GM21360 (cell line): ENCODE measurements around the gene NUB1.

Experiments used
- ATAC-seq: cut with Tn5 transposase; IDR thresholded peaks from one replicate; pipeline ENCODE4 v1.9.1; 2021; ENCODE audit warnings: mild to moderate bottlenecking, moderate library complexity; ENCODE audit not compliant: unreplicated experiment

The NUB1 gene

DNA sequence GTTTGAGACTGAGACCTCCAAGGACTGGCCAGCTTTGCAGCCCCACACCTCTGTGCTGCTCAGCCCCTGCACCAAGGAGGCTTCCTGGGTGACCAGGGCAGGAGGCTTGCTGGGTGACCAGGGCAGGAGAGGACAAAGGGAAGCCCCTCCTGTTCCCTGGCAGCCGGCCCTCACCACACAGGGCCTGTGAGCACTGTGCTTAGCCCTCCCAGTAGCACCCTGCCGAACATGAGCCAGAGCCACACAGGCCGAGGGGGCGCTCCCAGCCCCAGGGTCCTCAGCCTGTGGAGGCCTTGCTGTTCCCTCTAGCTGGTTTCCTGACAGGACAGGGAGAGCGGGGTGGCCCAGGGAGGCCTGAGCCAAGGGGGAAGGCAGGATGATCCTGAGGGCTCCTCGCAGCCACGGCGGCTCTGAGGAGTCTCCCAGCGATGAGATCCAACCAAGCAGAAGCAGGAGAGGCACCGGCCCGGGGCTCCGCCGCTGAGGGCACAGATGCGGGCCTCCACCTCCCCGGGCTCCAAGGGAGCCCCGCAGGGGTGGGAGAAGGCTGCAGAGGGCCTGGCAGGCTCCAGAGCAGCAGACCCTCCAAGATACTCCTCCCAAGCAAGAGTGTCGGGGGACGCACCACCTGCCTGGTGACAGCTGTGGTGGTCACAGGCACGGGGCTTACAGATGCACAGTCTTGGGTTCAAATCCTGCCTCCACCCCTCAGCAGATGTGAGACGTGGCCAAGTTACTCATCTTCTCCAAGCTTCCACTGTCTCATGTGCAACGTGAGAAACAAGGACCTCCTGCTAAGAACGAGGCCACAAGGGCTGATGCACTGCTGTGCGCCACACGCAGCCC, 45.8 kb downstream of the NUB1 start:
- no peak for ATAC-seq

DNA sequence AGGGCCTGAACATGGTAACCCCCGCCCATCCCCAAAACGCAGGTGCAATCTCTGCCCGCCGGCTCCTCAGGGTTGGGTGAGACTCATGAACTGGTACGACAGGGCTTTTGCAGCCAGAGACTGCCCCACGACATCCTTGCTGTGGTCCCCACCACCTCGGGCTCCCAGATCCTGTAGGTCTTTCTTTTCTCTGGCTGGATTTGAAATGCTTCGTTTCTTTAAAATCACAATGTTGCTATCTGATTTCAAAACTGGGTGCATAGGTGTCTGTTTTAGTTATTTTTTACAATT, 46.3 kb downstream of the NUB1 start:
- ATAC-seq: no peak

DNA sequence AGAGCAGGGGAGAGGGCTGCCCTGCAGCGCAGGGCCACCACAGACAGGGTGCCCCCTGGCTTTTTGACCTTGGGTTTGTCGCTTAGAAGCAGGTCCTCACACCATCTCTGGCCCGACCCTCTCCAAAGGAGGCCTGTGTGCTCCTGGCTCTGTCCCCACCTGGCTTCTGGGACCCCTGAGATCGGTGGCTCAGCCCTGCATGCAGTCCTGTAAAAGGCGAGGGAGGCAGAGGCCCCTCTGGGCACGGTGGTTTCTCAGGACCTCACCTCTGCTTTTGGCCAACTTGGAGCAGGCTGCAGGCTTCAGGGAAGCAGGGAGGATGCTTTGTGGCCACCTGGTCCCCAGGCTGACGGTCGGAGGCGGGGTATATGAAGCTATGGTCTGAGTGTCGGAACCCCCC, 46.8 kb downstream of the NUB1 start:
- no peak for ATAC-seq

DNA sequence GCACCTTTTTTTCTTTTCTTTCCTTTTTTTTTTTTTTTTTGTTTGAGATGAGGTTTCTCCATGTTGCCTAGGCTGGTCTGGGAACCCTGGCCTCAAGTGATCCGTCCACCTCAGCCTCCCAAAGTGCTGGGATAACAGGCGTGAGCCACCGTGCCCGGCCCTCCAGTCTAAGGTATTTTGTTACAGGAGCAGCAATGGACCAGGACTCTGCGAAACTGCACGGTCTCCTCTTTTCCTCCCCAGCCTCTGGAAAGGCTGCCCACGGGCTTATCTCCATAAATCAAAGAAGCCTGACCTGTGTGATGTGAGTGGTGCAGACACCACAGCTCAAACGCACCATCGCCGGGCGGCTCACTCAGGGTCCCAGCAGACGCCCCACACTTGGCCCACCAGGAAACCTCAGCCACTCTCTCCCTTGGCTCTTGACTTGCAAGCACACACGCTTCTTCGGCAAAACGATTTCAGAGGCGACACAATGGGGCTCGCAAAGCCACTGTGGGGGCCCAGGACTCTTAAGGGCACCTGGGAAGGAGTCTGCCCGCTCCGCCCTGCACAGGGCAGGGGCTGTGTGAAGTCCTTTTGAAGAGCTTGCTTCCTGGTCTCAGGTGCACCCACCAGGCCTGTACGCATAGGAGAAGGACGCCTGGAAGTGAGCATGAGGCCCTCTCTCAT, 47.6 kb downstream of the NUB1 start:
- ATAC-seq: no peak

DNA sequence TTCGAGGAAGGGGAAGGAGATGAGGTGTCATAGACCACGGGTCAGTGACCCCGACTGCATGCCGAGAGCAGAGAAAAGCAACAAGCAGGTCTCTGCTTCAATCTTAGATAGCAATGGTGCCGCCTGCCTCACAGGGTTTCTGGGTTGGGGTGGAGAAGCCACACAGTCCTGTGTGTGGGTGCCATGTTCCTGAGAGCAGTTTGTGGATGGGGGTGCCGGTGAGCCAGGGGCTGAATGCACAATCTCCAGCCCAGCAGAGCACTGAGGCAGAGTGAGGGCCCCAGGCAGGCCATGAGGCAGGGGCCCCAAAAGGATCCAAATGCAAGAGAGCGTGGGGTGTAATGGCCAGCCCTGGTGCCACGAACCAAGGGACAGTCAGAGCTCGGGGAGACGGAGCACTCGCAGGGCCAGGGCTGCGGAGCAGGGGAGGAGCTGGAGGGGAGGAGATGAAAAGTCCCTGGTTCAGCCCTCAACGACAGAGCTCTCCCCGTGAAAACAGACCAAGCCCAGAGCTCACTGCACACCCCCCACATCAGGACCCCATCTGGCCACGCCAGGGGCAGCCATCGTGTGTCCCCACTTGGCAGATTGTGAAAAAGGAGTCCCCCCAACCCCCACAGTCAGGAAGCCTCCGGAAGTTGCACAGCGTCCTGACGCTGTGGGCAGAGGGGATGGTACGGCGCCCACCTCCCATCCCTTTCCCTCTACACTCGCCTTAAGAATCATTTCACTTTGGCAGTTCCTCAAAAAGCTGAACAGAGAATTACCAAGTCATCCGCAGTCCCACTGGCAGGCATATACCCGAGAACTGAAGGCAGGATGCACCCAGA, 48.4 kb downstream of the NUB1 start:
- ATAC-seq: no peak

DNA sequence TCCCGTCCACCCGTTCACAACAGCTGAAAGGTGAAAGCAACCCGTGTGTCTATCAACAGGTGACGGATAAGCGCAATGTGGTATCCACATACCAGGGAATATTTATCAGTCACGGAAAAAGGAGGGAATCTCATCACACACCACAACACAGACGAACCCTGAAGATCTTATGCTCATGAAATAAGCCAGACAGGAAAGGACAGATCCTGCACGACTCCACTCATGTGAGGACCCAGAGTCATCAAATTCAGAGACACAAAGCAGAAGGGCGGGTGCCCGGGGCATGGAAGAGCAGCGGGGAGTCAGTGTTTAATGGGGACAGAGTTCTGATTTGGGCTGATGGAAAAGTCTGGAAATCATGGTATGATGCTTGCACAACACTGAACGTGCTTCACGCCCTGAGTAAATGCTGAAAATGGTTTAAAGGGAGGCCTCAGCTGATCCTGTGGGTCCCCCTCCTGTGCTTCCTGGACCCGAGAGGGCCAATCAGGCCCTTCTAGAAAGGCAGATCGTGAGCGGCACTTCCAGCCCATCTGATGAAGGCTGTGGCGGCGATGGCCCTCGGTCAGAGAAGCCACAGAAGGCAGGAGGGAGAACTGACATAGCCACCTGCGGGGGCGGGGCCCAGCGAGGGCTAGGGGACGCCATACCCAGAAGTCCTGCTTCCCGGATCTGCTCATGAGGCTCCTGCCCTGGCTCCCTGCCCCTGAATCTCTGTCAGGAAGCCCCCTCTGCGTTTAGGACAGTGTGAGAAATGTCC, 49.2 kb downstream of the NUB1 start:
- ATAC-seq: no peak

DNA sequence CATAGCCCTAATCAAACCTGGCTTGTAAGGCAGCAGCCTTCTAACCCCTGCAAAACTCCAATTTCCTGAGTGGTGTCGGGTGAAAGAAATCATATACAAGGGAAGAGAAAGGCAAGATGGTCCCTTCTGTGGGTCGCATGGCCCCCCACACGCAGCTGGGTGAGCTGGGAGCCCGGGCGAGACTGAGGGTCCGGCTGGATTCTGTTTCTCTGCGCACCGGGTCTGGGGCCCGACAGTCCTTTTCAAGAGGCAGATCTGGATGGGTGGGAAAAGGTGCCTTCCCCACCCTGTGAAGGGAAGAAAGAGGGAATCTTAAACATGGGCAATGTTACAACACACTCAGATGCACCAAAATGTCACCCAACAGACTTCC, 49.7 kb downstream of the NUB1 start:
- no peak for ATAC-seq

DNA sequence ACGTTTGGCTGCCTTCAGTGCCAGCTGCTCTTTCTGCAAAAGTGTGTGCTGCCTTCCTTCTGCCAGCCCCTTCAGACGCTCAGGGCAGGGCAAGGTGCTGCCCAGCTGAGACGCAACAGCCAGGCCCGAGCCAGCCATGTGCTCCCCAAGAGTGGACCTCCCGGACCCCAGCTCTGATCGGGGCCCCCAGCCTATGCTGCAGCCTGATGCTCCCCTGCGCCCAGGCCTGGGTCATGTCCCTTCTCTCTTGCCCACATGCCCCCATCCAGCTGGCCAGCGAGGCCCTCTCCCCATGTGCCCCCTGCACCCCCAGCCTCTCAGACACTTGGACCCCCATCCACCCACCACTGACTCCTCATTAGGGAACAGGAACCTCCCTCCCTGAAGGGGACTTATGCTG, 50.4 kb downstream of the NUB1 start:
- ATAC-seq: no peak

DNA sequence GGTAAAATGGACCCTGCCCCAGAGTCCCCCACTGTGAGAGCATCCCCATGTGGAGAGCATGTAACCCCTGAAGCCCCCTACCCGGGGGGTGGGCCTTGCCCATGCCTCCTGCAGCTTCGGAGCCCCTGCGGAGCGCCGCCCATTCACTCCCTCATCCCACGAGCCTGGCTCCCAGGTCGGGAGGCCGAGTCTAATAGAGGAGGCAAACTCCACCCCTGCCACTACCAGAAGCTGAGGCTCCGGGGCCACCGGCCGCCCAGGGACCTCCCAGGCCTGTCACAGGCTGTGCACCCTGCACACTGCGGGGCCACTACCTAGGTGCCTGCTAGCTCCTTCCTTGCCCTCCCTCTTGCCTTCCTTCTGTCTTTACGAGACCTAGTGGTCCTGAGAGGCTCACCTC, 50.8 kb downstream of the NUB1 start:
- ATAC-seq: no peak

DNA sequence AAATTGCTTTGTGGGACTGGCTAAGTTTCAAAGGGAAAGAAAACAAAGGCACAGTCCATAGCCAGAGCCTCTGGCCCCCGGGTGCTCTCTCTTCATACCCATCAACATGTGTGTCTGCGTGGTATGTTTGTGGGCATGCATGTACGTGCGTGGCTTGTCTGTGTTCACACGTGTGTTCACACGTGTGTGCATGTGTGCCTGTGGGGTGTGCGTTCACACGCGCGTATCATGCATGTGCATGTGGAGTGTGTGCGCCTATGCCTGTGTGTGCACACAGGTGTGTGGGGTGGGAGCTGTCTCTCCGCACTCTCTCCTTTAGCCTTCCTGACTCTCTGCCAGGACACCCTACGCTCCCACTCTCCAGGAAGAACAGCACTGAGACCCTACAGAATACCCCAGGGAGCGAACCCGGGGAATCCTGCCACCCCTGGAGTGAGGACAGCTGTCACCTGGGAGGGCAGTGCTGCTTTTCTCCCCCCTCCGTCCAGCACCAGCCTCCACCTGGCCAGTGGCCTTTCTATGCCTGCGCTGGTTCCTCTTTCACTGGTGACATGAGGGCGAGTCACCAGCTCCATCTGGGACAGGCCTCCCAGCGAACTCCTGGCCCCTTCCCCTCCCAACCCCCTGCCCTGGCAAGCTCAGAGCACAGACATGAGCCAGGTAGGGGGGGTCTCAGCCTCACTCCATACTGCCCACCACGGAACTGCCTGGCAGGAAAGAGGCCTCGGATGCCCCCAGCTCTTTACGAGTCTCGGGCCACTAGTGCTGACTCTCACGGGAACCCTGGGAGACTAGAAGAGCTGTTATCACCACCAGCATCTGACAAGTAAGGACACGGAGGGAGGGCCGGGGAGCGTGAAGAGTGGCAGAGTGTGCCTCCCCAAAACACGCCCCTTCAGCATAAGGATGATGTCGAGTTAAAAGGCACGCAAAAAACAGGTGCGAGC, 51.7 kb downstream of the NUB1 start:
- ATAC-seq: no peak

DNA sequence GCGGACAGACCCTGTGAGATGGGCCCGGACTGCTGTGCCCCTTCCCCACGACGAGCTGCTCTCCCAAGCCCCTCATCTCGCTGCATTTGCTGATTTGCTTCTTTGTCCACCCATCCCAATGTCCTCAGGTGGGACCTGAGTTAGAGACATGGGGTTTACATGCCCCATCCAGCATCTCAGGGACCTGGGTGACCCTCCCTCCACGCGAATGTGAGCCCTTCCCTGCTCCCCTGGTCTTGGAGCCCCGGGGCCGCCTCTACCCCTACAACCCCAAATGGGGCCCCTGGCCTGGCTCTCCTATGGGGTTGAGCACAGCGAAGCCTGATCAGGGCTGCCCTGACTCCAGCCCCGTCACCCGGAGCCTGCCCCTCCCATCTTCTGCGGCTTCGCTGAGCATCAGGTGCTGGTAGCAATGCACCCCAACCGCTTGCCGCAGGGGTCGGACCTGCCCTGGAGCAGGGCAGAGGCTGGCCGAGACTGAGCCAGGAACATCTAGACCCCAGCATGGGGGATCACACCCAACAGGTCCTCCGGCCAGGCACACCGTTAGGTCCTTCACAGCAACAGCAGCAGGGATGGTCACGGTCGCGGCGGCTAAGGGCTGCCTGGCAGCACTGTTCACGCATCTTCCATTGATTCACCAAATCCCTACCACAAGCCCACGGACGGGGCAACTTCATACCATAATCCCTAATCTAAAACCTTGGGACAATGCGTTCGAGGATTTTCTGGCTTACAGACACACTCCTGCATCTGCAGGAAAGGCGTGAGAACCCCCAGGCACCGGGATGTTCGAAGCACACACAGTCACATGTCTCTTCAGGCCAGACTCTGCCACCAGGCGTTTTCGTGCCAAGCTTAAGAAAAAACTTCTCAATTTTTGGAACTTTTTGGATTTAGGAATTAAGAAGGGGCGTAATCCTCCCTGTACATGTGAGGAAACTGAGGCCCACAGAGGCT, 52.7 kb downstream of the NUB1 start:
- ATAC-seq: no peak

DNA sequence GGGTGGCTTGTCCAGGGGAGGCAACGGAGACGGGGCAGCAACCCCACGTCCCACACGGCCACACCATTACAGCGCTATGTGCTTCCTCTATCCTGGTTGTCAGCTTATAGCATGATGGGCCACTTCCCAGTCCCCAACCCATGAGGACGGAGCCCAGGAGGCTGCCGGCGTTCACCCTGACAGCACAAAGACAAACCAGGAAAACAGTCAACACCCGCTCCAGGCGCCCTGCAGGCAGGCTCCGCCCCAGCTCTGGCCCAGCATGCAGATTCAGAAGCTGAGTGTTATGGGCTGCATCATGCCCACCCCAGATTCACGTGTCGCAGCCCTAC, 53.4 kb downstream of the NUB1 start:
- no peak for ATAC-seq

DNA sequence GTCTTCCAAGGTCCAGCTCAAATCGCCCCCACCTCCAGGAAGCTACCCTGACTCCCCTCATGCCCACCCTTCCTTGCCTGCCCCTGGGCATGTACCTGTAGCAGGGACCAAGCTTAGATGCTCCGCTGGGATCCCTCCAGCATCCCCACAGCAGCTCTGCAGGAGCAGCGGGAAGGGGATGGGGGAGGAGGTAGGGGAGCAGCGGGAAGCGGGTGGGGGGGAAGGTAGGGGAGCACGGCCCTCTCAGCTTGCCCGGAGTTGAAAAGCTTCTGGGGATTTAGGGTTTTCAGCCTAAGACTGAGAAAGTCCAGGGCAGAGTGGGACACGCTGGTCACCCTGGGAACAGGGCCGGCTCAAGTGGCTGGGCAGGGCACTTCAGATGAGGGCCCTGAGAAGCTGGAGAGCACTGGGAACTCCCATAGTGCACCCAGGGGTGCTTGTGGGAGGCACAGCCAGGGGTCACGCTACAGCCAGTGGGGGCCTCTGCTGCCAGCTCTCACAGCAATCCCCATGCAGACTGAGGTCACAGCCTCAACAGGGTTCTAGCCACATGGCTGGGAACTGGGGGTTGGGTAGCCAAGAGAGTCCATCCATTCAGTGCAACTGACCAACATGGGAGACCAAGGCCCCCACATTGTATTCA, 54.8 kb downstream of the NUB1 start:
- ATAC-seq: no peak

DNA sequence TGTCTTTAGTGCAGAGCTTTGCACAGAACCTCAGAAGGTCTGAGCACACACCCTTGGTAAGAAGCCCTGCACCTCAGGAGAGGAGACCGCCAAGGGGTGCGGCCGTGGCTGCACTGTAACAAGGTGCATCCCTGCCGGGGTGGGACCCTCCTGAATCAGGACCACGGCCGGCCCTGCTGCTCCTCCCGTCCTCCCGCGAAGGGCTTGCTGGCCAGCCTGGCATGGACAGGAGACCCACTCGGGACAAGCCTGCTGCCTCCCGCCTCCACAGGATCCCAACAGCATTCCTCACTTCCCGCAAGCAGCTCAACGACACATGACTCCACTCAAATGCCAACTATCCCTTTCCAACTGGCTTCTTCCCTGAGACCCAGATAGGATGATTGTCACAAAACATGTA, 55.4 kb downstream of the NUB1 start:
- no peak for ATAC-seq

DNA sequence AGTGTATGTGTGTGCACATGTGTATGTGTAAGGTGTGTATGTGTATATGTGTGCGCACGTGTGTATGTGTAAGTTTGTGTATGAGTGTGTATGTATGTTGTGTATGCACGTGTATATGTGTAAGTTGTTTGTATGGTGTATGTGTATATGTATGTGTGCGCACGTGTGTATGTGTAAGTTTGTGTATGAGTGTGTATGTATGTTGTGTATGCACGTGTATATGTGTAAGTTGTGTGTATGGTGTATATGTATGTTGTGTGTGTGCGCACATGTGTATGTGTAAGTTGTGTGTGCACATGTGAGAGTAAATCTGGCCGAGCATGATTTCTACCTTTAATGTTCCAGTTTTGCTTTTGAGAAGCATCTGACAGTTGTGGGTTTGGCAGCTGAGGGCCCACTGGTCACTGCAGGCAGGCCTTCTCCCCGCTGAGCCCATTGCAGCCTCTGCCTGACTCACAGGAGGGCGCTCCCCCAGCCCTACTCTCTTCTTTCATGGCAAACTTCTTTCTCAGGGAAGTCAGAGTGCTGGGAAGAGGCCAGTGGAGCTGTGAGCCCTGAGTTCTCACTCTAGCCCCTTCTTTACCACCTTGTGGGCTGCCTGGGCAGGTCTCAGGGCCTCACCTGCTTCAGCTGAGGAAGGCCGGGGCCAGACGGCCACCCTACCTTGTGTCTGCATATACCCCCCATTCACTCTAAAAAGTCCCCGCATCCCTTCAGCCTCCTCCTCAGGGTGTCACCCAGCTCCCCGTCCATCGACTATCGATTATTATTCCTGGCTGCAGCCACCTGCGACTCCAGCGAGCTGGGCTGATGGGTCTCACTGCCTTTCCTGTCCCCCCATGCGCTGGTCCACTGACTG, 57.1 kb downstream of the NUB1 start:
- no peak for ATAC-seq

DNA sequence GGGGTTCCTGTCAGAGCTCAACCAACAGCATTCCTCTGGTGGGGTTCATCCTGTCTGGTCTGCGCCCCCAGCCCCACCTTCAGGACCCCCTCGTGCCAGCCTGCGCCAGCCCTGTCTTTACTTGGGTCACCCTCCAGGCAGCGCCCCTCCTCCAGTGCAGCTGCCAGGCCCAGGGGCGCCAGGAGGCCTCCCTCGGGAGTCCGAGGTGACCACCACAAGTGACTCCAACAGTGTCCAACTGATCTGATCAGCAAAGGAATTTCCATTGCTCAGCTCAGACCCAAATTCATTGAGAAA, 57.6 kb downstream of the NUB1 start:
- no peak for ATAC-seq

DNA sequence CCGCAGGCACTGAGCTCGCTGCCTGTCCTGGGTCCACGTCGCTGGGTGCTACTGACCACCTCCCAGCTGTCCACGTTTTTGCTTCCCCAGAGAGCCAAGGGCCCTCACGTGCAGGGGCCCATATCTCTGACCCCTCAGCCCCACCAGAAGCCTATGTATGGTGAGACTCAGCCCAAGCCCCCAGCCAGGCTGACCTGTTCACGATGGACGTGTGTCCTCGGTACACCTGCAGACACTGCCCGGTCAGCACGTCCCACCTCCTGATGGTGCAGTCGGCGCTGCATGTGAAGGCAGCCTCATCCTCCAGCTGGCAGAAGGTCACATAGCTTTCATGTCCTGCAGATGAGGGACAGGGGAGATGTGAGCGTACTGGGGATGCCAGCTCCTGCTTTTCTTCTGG, 58.3 kb downstream of the NUB1 start:
- no peak for ATAC-seq
